Measurements from ENCODE around the gene CAMTA1.
A peak's percentile ranks its signal among the peaks of the same experiment; 100 is the strongest.

Gene CAMTA1

DNA sequence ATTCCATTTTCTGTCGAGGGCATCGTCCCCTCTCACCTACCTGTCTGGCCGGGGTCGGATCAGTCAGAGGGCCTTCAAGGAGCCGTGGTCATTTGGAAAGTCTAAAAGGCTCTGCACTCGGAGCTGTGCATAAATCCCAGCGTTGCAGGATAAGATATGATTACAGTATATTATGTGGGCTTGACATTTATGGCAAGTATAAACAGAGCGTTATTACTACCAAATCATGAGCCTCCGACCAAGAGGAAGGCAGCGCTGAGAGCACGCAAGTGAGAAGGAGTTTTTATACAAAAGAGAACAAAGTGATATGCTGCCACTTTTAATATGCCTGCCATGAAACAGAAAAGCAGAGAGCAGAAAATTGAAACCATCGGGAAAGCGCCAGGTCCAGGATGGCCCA, 566.4 kb downstream of the CAMTA1 start:
- no peaks in the 10 kb centered on the region for H3K9me3 ChIP-seq (replicated peaks; ENCODE audit: insufficient read depth, low read length)
- no peaks in the 10 kb centered on the region for H3F3A ChIP-seq (ENCODE audit: insufficient read depth, low read length)
- TF ChIP-seq, protein P1, sequence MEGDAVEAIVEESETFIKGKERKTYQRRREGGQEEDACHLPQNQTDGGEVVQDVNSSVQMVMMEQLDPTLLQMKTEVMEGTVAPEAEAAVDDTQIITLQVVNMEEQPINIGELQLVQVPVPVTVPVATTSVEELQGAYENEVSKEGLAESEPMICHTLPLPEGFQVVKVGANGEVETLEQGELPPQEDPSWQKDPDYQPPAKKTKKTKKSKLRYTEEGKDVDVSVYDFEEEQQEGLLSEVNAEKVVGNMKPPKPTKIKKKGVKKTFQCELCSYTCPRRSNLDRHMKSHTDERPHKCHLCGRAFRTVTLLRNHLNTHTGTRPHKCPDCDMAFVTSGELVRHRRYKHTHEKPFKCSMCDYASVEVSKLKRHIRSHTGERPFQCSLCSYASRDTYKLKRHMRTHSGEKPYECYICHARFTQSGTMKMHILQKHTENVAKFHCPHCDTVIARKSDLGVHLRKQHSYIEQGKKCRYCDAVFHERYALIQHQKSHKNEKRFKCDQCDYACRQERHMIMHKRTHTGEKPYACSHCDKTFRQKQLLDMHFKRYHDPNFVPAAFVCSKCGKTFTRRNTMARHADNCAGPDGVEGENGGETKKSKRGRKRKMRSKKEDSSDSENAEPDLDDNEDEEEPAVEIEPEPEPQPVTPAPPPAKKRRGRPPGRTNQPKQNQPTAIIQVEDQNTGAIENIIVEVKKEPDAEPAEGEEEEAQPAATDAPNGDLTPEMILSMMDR (IDR thresholded peaks at IDR 0.05; ENCODE audit: low read length): no peak
- no peak for TF ChIP-seq EZH2 (optimal IDR thresholded peaks at IDR 0.05; ENCODE audit: low read depth, low read length)
- TF ChIP-seq EZH2phosphoT487 (IDR thresholded peaks at IDR 0.05; ENCODE audit: low read length): no peak
- H4K20me1 ChIP-seq (ENCODE audit: insufficient read depth, low read length): no peaks in the 10 kb centered on the region
- no peaks in the 10 kb centered on the region for H3K79me2 ChIP-seq (ENCODE audit: low read length)
- H3K36me3 ChIP-seq (replicated peaks; ENCODE audit: insufficient read depth, low read length): no peaks in the 10 kb centered on the region
- H2AFZ ChIP-seq (ENCODE audit: low read length): no peak overlapping the region
- no peak overlapping the region for H3K9ac ChIP-seq (ENCODE audit: low read length)
- H3K9me2 ChIP-seq (replicated peaks; ENCODE audit: insufficient read depth, low read length): no peaks in the 10 kb centered on the region
- H3K4me3 ChIP-seq (ENCODE audit: low read length): no peak overlapping the region
- H3K27ac ChIP-seq (ENCODE audit: low read length): no peak overlapping the region
- H3K4me1 ChIP-seq (ENCODE audit: low read length): no peaks in the 10 kb centered on the region
- peaks cover 96% of the 10 kb centered on the region for H3K27me3 ChIP-seq (replicated peaks; ENCODE audit: insufficient read depth, low read length)
- no peak for DNase-seq
- no peak overlapping the region for H3K4me2 ChIP-seq (ENCODE audit: low read depth, low read length)

DNA sequence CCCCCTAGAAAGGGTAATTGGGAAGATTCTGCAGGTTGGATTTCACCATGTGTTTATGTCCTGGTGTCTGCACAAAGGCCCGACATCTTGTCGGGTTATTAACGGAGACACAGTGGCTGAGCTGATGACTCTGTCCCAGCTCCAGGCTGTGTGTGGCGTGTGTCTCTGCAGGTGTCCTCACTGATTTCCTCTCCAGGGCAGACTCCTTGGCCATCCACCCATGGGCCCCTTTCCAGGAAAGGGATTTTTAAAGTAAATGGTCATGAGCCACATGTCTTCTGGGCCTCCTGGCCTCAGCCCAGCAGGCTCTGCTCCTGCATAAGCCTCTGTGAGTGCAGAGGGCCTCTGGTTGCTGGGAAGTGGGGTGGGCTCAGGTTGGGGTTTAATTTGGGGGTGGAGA, 567.1 kb downstream of the CAMTA1 start:
- Histone ChIP-seq H3K27ac (ENCODE audit: low read length) (no peak overlapping the region), H3K4me1 (ENCODE audit: low read length) (no peaks in the 10 kb centered on the region), H3K79me2 (ENCODE audit: low read length) (no peaks in the 10 kb centered on the region), H3F3A (ENCODE audit: insufficient read depth, low read length) (no peaks in the 10 kb centered on the region), H4K20me1 (ENCODE audit: insufficient read depth, low read length) (no peaks in the 10 kb centered on the region), H3K36me3 (replicated peaks; ENCODE audit: insufficient read depth, low read length) (no peaks in the 10 kb centered on the region), H2AFZ (ENCODE audit: low read length) (no peak overlapping the region), H3K27me3 (replicated peaks; ENCODE audit: insufficient read depth, low read length) (peaks cover 93% of the 10 kb centered on the region), H3K9ac (ENCODE audit: low read length) (no peak overlapping the region), H3K9me2 (replicated peaks; ENCODE audit: insufficient read depth, low read length) (no peaks in the 10 kb centered on the region), H3K9me3 (replicated peaks; ENCODE audit: insufficient read depth, low read length) (no peaks in the 10 kb centered on the region), H3K4me2 (ENCODE audit: low read depth, low read length) (no peak overlapping the region), H3K4me3 (ENCODE audit: low read length) (no peak overlapping the region)
- TF ChIP-seq EZH2 (optimal IDR thresholded peaks at IDR 0.05; ENCODE audit: low read depth, low read length): peak; percentile 32
- TF ChIP-seq, protein P1 (IDR thresholded peaks at IDR 0.05; ENCODE audit: low read length): no peak
- no peak for DNase-seq

DNA sequence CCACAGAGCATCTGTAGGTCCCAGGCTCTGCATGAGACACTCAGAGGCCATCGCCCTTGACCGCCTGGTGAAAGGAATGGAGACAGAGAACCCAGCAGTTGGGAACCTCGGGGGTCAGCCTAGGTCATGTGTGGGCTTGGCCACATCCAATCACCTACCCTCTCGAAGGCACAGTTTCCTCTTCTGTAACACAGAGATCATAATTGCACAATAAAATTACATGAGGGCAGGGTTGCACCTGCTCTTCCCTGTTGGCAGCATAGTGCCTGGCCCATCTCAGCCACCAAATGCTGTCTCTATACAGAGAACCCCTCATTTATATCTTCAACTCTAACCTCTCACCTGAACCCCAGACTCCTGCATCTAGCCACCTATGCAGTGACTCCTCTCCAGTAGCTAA, 567.7 kb downstream of the CAMTA1 start:
- Histone ChIP-seq H3K4me2 (ENCODE audit: low read depth, low read length) (no peak overlapping the region), H3K9ac (ENCODE audit: low read length) (no peak overlapping the region), H3K27ac (ENCODE audit: low read length) (no peak overlapping the region), H4K20me1 (ENCODE audit: insufficient read depth, low read length) (no peaks in the 10 kb centered on the region), H3K4me3 (ENCODE audit: low read length) (no peak overlapping the region), H2AFZ (ENCODE audit: low read length) (no peak overlapping the region), H3K4me1 (ENCODE audit: low read length) (no peaks in the 10 kb centered on the region), H3F3A (ENCODE audit: insufficient read depth, low read length) (no peaks in the 10 kb centered on the region), H3K9me3 (replicated peaks; ENCODE audit: insufficient read depth, low read length) (no peaks in the 10 kb centered on the region), H3K9me2 (replicated peaks; ENCODE audit: insufficient read depth, low read length) (no peaks in the 10 kb centered on the region), H3K36me3 (replicated peaks; ENCODE audit: insufficient read depth, low read length) (no peaks in the 10 kb centered on the region), H3K27me3 (replicated peaks; ENCODE audit: insufficient read depth, low read length) (peaks cover 93% of the 10 kb centered on the region), H3K79me2 (ENCODE audit: low read length) (no peaks in the 10 kb centered on the region)
- TF ChIP-seq EZH2 (optimal IDR thresholded peaks at IDR 0.05; ENCODE audit: low read depth, low read length) (no peak), EZH2phosphoT487 (IDR thresholded peaks at IDR 0.05; ENCODE audit: low read length) (no peak)
- TF ChIP-seq, protein P1 (IDR thresholded peaks at IDR 0.05; ENCODE audit: low read length): no peak
- DNase-seq: no peak
